HCT116 (cell line): ENCODE measurements around the gene TMEM131.

Experiments
- CEBPB ChIP-seq: IDR thresholded peaks from 2 replicates; pipeline ENCODE4 v1.6.1; 2012; ENCODE audit warnings: low read depth
- EZH2 ChIP-seq: fragments of 200-600 bp; sonication (generic); IDR thresholded peaks from 2 replicates; pipeline ENCODE4 v1.6.1; 2017; ENCODE audit warnings: antibody characterized with exemption, mixed run types
- JUND ChIP-seq: IDR thresholded peaks from 2 replicates; pipeline ENCODE4 v1.6.1; 2012
- POLR2A ChIP-seq: IDR thresholded peaks from 2 replicates; pipeline ENCODE4 v1.7.0; 2011; ENCODE audit warnings: borderline replicate concordance; ENCODE audit not compliant: insufficient read depth, insufficient read length; ENCODE audit errors: extremely low read depth
- POLR2AphosphoS5 ChIP-seq: IDR thresholded peaks from 2 replicates; pipeline ENCODE4 v1.6.1; 2011; ENCODE audit warnings: mild to moderate bottlenecking, low read depth, low read length, moderate library complexity
- RAD21 ChIP-seq: IDR thresholded peaks from 2 replicates; pipeline ENCODE4 v1.6.1; 2012; ENCODE audit warnings: low read depth, mild to moderate bottlenecking
- SIN3A ChIP-seq: IDR thresholded peaks from 2 replicates; pipeline ENCODE4 v1.6.1; 2012; ENCODE audit warnings: low read depth
- SRF ChIP-seq: IDR thresholded peaks from 2 replicates; pipeline ENCODE4 v1.6.1; 2012; ENCODE audit warnings: low read depth
- YY1 ChIP-seq: IDR thresholded peaks from 2 replicates; pipeline ENCODE4 v1.6.1; 2011; ENCODE audit warnings: low read length, low read depth, moderate library complexity, mild to moderate bottlenecking; ENCODE audit not compliant: insufficient replicate concordance; ENCODE audit errors: extremely low read depth
- ZFX ChIP-seq: fragments of 450-650 bp; IDR thresholded peaks from 2 replicates; pipeline ENCODE4 v1.6.1; 2017
- ZNF274 ChIP-seq: fragments of 200-500 bp; sonication (Bioruptor generic); IDR thresholded peaks from 2 replicates; pipeline ENCODE4 v1.6.1; 2014; ENCODE audit warnings: mild to moderate bottlenecking, low read depth, low read length, inconsistent platforms
- TF ChIP-seq, protein P1 (sequence below), 3 experiments: fragments of 200-600 bp in 1 of 3; sonication (generic) in 1 of 3; IDR thresholded peaks in 2 of 3; conservative IDR thresholded peaks in 1 of 3; 2 replicates each; pipeline ENCODE4 v1.5.1; 2012 to 2017; ENCODE audit warnings: low read depth in 2 of 3, low read length in 2 of 3, antibody characterized with exemption in 1 of 3, borderline replicate concordance in 1 of 3, control low read depth in 1 of 3, mild to moderate bottlenecking in 1 of 3, mixed read lengths in 1 of 3, mixed run types in 1 of 3, moderate library complexity in 1 of 3; ENCODE audit not compliant: insufficient read depth in 1 of 3

DNA sequence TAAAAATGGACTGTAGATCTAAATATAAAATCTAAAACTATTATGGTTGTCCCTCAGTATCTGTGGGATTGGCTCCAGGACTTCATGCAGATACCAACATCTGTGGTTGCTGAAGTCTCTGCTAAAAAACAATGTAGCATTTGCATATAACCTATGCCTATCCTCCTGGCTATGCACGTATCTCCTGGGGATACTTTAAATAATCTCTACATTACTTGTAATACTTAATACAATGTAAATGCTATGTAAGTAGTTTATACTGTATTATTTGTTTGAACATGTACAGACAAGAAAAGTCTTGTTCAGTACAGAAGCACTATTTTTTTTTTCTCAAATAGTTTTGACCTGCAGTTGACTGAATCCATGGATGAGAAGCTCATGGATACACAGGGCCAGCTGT is 147.4 kb downstream of the TMEM131 start:
- TF ChIP-seq, protein P1, sequence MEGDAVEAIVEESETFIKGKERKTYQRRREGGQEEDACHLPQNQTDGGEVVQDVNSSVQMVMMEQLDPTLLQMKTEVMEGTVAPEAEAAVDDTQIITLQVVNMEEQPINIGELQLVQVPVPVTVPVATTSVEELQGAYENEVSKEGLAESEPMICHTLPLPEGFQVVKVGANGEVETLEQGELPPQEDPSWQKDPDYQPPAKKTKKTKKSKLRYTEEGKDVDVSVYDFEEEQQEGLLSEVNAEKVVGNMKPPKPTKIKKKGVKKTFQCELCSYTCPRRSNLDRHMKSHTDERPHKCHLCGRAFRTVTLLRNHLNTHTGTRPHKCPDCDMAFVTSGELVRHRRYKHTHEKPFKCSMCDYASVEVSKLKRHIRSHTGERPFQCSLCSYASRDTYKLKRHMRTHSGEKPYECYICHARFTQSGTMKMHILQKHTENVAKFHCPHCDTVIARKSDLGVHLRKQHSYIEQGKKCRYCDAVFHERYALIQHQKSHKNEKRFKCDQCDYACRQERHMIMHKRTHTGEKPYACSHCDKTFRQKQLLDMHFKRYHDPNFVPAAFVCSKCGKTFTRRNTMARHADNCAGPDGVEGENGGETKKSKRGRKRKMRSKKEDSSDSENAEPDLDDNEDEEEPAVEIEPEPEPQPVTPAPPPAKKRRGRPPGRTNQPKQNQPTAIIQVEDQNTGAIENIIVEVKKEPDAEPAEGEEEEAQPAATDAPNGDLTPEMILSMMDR (IDR thresholded peaks at IDR 0.05 in 2 of 3, conservative IDR thresholded peaks at IDR 0.05 in 1 of 3; ENCODE audit: borderline replicate concordance in 1 of 3, insufficient read depth in 1 of 3, low read depth in 2 of 3, low read length in 2 of 3), result no peak
- TF ChIP-seq YY1 (no peak), EZH2 (no peak), ZFX (no peak), POLR2AphosphoS5 (no peak), JUND (no peak), SRF (no peak), SIN3A (no peak), POLR2A (no peak), CEBPB (no peak), RAD21 (no peak), ZNF274 (no peak)
